SIG-M5 treated with dmso at 0.1 percent for 504 hours (cell line): ENCODE results near the gene EVI5L.

Experiments
- DNase-seq: peaks from one replicate; lab custom pipeline; 2025; ENCODE audit not compliant: unreplicated experiment; lab: John Stamatoyannopoulos, UW

EVI5L gene

GRCh38 chr19:7859831-7860713 is 30.1 kb downstream of the EVI5L start:
- no peak for DNase-seq

- no peak for DNase-seq
Measured at GRCh38 chr19:7860714-7861618, 30.9 kb downstream of the EVI5L start.

DNA sequence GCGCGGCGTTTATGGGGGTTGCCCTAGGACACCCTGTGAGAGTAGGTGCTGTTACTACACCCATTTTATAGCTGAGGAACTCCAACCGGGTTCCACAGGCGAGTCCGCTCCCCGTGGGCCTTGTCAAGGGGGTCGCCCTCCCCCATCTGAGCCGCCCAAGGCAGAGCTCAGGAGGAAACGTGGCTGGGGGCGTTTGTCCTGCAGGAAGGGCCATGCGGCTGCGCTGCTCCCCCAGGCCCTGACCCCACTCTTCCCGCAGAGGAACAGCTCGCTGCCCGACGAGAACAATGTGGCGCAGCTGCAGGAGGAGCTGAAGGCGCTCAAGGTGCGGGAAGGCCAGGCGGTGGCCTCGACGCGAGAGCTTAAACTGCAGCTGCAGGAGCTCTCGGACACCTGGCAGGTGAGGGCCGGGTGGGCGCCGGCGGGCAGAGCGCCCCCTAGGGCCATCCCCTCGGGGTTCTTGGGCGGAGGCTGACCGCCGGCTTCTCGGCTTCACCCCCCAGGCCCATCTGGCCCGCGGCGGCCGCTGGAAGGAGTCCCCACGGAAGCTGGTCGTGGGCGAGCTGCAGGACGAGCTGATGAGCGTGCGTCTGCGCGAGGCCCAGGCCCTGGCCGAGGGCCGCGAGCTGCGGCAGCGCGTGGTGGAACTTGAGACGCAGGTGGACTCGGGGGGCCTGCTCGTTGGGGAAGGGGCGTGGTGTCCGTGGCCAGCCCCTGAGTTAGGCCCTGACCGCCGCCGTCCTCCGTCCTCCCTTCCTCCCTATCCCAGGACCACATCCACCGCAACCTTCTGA is 31.8 kb downstream of the EVI5L start:
- DNase-seq: no peak

GRCh38 chr19:7862413-7862951 is 32.5 kb downstream of the EVI5L start:
- no peak for DNase-seq

GRCh38 chr19:7863157-7863970 is 33.3 kb downstream of the EVI5L start:
- DNase-seq: no peak

- DNase-seq: no peak
Measured at GRCh38 chr19:7863971-7864689, 34.1 kb downstream of the EVI5L start.

DNA sequence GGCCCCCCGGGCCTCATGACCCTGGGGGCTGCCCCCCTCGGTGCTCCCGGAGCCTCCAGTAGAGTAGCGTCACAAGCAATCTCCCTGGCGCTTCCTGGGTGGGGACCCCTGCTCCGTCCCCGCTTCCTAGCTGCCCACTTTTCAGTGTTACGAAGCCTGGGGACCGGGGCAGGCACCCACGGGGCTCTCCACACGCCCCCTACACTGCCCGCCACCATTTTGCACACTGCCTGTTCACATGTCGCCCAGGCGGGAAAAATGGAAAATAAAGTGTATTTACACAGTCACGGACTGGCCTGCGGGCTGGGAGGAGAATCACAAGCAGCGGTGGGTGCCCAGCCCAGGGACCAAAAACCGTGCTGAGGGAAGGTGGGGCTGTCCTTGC is 34.7 kb downstream of the EVI5L start:
- no peak for DNase-seq

DNA sequence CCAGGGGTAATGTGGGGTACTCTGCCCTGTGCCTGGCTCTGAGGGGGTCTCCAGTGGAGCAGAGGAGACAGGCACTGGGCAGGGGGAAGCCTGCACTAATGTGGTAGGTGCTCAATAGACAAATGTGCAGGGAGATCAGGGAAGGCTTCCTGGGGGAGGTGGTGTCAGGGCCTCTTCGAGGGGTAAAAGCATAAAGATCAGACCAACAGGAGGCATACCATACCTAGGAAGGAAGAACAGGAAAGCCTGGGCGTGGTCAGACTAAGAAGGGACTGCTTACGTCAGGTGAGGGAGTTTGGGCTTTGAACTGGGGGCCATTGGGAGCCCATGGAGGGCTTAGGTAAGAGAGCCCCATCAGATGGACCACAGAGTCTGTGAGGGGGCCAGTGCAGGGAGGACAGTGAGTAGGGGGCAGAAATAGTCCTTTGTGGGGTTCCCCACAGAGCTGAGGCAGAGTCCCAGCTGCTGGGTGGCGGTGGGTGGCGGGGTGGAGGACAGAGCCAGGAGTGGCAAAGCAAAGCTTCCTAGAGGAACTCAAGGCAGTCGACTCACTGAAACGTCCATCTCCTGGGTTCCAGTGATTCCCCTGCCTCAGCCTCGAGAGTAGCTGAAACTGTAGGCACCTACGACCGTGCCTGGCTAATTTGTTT is 35.4 kb downstream of the EVI5L start:
- no peak for DNase-seq

- no peak for DNase-seq
Measured at GRCh38 chr19:7866399-7867091, 36.5 kb downstream of the EVI5L start.

DNA sequence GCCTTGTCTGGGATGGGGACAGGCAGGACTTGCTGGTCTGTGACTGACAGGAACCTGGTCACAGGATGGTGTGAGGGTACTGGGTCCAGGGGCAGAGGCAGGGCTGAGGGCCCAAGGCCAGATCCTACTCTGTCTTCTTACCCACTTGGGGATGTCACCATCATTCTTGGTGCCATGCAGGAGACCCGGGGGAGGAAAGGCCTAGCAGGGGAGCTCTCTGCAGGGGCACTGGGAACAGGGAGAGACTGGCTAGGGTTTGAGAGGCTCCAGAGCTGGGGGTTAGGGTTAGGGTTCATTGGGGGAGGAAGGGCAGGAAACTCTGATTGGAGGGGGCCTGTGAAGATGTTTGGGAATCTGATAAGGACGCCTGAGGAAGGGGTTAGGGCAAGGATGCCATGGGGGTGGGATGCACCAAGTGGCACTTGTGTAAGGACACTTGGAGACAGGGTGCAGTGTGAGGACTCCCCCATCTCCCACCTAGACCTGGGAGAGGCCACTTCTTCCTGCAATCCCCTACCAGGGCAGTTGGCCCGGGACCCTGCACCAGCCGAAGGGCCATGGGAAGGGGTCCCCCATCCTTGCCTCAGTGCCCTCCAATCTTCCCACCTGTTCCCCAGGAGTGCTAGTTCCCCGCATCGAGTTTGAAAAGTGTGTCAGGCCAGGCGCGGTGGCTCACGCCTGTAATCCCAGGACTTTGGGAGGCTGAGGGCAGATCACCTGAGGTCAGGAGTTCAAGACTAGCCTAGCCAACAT is 37.2 kb downstream of the EVI5L start:
- DNase-seq: no peak

- DNase-seq: no peak
Measured at GRCh38 chr19:7868326-7868670, 38.3 kb downstream of the EVI5L start.

- DNase-seq: peak; percentile 75
Measured at GRCh38 chr19:7868671-7869452, 38.8 kb downstream of the EVI5L start.

DNA sequence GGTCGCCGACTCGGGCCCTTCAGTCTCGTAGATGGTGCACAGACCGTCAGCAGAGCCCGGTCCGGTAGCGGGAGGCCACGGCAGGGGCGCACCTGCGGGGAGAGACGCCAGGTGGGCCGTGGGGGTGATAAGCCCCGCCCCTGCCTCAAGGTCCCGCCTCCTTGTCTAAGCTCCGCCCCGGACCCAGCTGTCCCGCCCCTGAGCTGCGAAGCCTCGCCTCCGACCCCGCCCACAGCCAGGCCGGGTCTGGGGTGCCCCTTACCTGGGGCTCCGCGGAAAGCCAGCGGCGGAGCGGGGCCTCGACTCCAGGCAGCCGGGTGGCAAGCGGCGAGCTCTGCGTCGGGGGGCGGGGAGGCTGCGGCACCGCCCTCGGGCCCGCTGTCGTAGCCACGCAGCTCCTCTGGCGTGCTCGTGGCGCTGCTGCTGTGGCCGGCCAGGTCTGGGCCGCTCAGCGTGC is 39.5 kb downstream of the EVI5L start:
- peak; percentile 25 for DNase-seq

DNA sequence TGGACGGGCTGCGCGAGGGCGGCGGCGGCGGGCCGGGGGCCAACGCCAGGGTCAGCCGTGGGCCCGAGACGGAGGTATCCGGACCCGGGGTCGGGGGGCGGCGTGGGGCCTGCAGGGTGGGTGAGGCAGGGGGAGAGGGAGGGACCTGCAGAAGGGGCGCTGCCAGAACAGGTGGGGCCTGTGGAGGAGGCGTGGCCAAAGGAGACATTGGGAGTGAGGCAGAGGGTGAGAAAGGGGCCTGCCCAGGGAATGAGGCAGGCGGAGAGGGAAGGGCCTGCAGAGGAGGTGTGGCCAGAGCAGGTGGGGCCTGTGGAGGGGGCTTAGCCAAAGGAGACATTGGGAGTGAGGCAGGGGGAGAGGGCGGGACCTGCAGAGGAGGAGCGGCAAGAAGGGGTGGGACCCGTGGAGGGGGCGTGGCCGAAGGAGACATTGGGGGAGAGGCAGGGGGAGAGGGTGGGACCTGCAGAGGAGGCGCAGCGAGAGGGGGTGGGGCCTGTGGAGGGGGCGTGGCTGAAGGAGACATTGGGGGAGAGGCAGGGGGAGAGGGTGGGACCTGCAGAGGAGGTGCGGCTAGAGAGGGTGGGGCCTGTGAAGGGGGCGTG is 40.0 kb downstream of the EVI5L start:
- peak; percentile 70 for DNase-seq

- peak; percentile 85 for DNase-seq
Measured at GRCh38 chr19:7870571-7871436, 40.8 kb downstream of the EVI5L start.
